NCI-H2107 treated with DMSO at 0.1 percent for 48 hours (cell line): ENCODE results near the gene SNX20.

Source experiments
- DNase-seq: peaks from one replicate; lab custom pipeline; 2025; ENCODE audit not compliant: unreplicated experiment; lab: John Stamatoyannopoulos, UW

Gene SNX20

GRCh38 chr16:50637716-50638602 lies 43.2 kb downstream of the SNX20 start:
- no peak for DNase-seq

GRCh38 chr16:50636753-50637374 lies 44.2 kb downstream of the SNX20 start:
- DNase-seq = no peak

GRCh38 chr16:50635505-50636392 lies 45.4 kb downstream of the SNX20 start:
- no peak for DNase-seq

GRCh38 chr16:50634947-50635346 lies 46.2 kb downstream of the SNX20 start:
- DNase-seq = no peak

- DNase-seq = no peak
Measured at GRCh38 chr16:50634090-50634489, 47.0 kb downstream of the SNX20 start.

GRCh38 chr16:50632927-50633800 lies 47.9 kb downstream of the SNX20 start:
- DNase-seq = no peak

- no peak for DNase-seq
Measured at GRCh38 chr16:50631985-50632576, 49.0 kb downstream of the SNX20 start.

GRCh38 chr16:50631249-50631984 lies 49.7 kb downstream of the SNX20 start:
- no peak for DNase-seq

GRCh38 chr16:50630394-50631020 lies 50.6 kb downstream of the SNX20 start:
- DNase-seq = no peak

GRCh38 chr16:50629334-50629733 lies 51.8 kb downstream of the SNX20 start:
- DNase-seq = no peak

GRCh38 chr16:50628156-50628802 lies 52.8 kb downstream of the SNX20 start:
- DNase-seq = no peak

GRCh38 chr16:50627419-50627818 lies 53.7 kb downstream of the SNX20 start:
- no peak for DNase-seq

GRCh38 chr16:50626868-50627267 lies 54.2 kb downstream of the SNX20 start:
- DNase-seq = no peak

- no peak for DNase-seq
Measured at GRCh38 chr16:50625374-50625773, 55.7 kb downstream of the SNX20 start.

- no peak for DNase-seq
Measured at GRCh38 chr16:50624449-50624970, 56.6 kb downstream of the SNX20 start.

GRCh38 chr16:50622643-50623369 lies 58.3 kb downstream of the SNX20 start:
- DNase-seq = no peak

- no peak for DNase-seq
Measured at GRCh38 chr16:50622029-50622428, 59.1 kb downstream of the SNX20 start.
